Mammary epithelial cell (primary cell): ENCODE measurements around the gene MAGI1.

Source experiments
- EZH2 ChIP-seq: IDR thresholded peaks from 2 replicates; pipeline ENCODE4 v1.6.1; 2012; ENCODE audit warnings: low read length, inconsistent platforms, borderline replicate concordance
- TF ChIP-seq, protein P1 (sequence below), 2 donors: IDR thresholded peaks in 1 of 2; conservative IDR thresholded peaks in 1 of 2; 2 replicates each; pipeline ENCODE4 v1.5.1; 2011 to 2012; ENCODE audit warnings: inconsistent platforms in 2 of 2, low read length in 2 of 2, mild to moderate bottlenecking in 2 of 2, control low read depth in 1 of 2, low read depth in 1 of 2; ENCODE audit not compliant: insufficient read depth in 1 of 2; ENCODE audit errors: extremely low read depth in 1 of 2

DNA sequence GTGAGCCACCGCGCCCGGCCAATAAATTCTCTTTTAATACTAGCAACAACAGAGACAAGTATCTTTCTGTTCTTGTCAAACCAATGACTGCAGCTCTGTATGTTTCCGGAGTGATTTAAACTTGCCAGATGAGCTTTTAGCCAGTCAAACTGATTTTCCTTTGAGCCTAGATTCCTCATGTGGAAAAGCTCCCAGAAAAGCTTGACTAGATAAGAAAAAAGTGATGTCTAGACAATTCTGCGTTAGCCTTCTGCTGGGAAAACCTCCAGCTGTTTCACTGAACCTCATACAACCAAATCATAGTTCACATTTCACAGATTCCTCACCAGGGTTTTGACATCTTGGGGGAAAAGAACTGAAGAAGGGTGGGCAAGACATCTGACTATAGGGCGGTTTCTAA lies 78.6 kb downstream of the MAGI1 start:
- TF ChIP-seq, protein P1, sequence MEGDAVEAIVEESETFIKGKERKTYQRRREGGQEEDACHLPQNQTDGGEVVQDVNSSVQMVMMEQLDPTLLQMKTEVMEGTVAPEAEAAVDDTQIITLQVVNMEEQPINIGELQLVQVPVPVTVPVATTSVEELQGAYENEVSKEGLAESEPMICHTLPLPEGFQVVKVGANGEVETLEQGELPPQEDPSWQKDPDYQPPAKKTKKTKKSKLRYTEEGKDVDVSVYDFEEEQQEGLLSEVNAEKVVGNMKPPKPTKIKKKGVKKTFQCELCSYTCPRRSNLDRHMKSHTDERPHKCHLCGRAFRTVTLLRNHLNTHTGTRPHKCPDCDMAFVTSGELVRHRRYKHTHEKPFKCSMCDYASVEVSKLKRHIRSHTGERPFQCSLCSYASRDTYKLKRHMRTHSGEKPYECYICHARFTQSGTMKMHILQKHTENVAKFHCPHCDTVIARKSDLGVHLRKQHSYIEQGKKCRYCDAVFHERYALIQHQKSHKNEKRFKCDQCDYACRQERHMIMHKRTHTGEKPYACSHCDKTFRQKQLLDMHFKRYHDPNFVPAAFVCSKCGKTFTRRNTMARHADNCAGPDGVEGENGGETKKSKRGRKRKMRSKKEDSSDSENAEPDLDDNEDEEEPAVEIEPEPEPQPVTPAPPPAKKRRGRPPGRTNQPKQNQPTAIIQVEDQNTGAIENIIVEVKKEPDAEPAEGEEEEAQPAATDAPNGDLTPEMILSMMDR (conservative IDR thresholded peaks at IDR 0.05 in 1 of 2, IDR thresholded peaks at IDR 0.05 in 1 of 2; ENCODE audit: extremely low read depth in 1 of 2, insufficient read depth in 1 of 2, low read depth in 1 of 2, low read length in 2 of 2): no peak
- TF ChIP-seq EZH2: no peak
